Fibroblast of the aortic adventitia (primary cell): ENCODE results near the gene CPNE1. TPM values are rescaled to one million over a fixed set of nuclear protein-coding genes. Genes with fewer than 3 reads are reported as not detected.
"Not testable (repeated sequence)": the region's sequence is repeated elsewhere in the genome, so short reads cannot be mapped to it uniquely, and the experiment has no call there.

ENCODE experiments used
- DNase-seq: peaks from one replicate; pipeline ENCODE4 v3.0.0-alpha.2; 2010; ENCODE audit warnings: low read depth
- H3K4me3 ChIP-seq: 2 replicates; pipeline ENCODE4 v1.5.1; 2011; ENCODE audit warnings: low read depth, mild to moderate bottlenecking, control low read depth, low read length, moderate library complexity
- CTCF ChIP-seq: IDR thresholded peaks from 2 replicates; pipeline ENCODE4 v1.5.1; 2011; ENCODE audit warnings: mild to moderate bottlenecking, low read length, control low read depth, inconsistent platforms; ENCODE audit not compliant: insufficient read depth
- total RNA-seq: library from RNA; depleted of rRNA; stranded (reverse); fragments of >200 nt; gene quantifications from 2 replicates; pipeline ENCODE4 v1.2.3, GENCODE V29; 2012; ENCODE audit warnings: low replicate concordance

CPNE1 gene
- total RNA-seq, 1 donor = 154 TPM

- no peak overlapping the region for H3K4me3 ChIP-seq
- TF ChIP-seq CTCF = no peak
- no peak for DNase-seq
Measured at GRCh38 chr20:35708502-35708901, 43.8 kb upstream of the CPNE1 start.

GRCh38 chr20:35706591-35707529, 42.2 kb upstream of the CPNE1 start:
- not testable (repeated sequence) for DNase-seq, H3K4me3 ChIP-seq

GRCh38 chr20:35705894-35706293, 41.2 kb upstream of the CPNE1 start:
- H3K4me3 ChIP-seq, DNase-seq: not testable (repeated sequence)

- DNase-seq = no peak
- no peak for TF ChIP-seq CTCF
Measured at GRCh38 chr20:35704514-35705261, 40.0 kb upstream of the CPNE1 start.

GRCh38 chr20:35702824-35703695, 38.4 kb upstream of the CPNE1 start:
- DNase-seq = no peak
- no peak overlapping the region for H3K4me3 ChIP-seq
- no peak for TF ChIP-seq CTCF

More at GRCh38 chr20:35704514-35705261, 40.0 kb upstream of the CPNE1 start:
- no peak overlapping the region for H3K4me3 ChIP-seq

- DNase-seq = peak; percentile 39
- TF ChIP-seq CTCF = no peak
- no peak overlapping the region for H3K4me3 ChIP-seq
Measured at GRCh38 chr20:35702051-35702823, 37.5 kb upstream of the CPNE1 start.

GRCh38 chr20:35700625-35701148, 36.0 kb upstream of the CPNE1 start:
- H3K4me3 ChIP-seq = peak overlapping the region; percentile 98
- DNase-seq = no peak
- no peak for TF ChIP-seq CTCF
